Endometrium (tissue), 2 donors: ENCODE measurements around the gene SYT1.
A peak's percentile ranks its signal among the peaks of the same experiment; 100 is the strongest.
"Not testable (repeated sequence)": the region's sequence is repeated elsewhere in the genome, so short reads cannot be mapped to it uniquely, and the experiment has no call there.

Experiments used
- FAIRE-seq: peaks from 2 replicates; lab custom pipeline; 2012; peaks lifted over from hg19 to GRCh38; lab: Jason Lieb, UNC
- donor health status: control.
- donor health status: control.

The SYT1 gene

DNA sequence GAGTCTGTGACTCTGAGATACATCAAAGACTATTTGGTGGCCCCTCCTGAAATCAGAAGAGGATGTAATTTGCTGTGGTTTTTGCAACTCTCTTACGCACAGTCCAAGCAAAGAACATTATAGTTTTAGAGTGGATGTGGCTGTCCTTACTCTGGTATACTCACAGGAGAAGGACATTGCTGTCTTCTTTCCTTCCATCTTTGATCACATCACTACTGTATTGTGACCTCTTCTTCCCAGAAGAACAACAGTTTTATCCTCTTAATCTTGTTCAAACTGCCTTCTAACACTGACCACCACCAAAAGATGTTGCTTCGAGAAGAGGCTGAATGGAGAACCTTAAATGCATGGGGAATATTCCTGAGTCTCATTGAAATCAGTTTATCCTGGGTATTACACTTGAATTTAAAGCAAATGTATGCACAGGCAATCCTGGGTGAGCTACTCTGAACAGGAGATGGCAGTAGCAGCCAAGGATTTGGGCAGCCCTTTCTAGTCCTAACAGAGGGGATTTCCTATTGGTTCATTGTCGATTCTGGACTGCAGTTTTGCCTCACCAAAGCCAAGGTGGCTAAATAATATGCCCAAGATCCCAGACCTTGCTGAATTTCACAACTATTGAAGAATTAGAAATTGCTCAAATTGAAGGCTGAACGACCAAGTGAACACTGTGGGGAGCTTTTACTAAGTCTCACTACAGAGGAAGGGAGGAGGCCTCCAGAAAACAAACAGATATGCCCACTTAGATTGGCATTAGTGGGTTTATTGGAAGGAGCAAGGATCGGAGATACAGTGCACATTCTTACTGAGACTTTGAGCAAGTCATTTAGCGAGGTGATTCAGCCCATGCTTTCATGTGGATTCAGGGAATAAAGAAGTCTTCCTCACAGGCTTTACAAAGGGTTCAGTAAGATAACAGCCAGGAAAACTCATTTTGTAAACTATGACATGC, 543.4 kb downstream of the SYT1 start:
- FAIRE-seq: peak; percentile 18

DNA sequence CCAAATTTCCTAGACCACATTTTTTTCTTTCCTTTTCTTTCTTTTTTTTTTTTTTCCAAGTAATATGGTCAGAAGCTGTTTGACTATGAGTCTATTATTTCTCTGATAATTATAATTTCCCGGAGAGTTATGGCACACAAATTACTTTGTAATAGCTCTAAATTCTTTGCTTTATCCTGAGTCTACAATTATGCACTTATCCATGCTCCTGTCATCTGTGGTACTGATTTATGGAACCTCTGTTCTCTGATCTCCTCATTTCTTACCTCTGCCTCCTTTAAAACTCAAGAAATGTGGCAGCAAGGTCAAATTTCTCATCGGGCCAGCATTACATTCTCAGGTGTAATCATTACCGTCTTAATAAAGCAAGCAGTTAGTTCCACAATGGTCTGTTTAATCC, 544.1 kb downstream of the SYT1 start:
- FAIRE-seq: no peak

- no peak for FAIRE-seq
These were observed 545.0 kb downstream of the SYT1 start for GRCh38 chr12:79409562-79409961.

DNA sequence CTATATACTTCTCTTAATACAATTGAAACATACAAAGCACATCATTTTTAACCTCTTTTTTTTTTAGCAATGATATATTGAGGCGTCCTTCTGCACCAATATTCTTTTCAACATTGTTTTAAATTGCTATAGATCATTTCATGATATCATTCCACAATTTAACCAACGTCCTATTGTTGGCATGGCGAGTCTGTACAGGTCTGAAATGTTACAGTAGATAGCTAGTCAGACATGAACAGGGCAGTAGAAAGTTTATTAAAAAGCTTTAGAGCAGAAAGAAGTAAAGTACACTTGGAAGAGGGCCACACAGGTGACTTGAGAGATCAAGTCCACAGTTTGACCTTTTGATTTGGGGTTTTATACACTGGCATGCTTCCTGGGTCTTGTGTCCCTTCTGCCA, 547.2 kb downstream of the SYT1 start:
- FAIRE-seq: no peak

DNA sequence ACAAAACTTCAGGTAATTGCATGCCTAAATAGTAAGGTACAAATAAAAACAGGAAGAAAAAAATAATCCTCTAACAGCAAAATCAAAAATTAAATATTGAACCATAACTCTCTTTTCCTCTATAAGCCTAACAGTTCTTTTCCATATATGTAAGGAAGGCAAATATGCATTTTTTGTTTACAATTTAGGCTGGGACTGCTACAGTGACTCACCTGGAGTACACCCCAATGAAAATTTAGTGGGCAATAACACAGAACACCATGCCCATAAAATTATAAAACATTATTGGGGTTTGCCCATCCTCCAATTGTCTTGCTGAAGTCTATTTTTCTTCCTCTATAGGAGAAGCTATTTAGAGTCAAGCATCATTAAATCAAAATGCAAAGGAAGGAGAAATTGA, 549.2 kb downstream of the SYT1 start:
- no peak for FAIRE-seq

DNA sequence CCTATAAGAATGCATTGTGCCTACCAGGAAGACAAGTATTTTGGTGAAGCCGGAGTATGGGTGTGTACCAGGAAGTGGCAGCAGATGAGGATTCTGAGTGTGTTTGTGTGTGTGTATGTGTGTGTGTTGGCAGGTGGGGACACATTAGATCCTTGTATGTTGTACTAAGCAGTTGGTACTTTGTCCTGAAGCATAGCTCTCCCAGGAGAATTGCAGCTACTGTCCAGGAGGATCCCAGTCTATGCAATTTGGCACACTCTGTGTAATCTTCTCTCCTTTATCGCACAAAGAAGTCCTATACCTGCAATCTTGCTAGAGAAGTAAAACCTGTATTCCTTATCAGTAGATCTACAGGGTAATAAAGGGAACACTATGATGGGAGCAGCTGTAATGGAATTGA, 549.7 kb downstream of the SYT1 start:
- FAIRE-seq: no peak

DNA sequence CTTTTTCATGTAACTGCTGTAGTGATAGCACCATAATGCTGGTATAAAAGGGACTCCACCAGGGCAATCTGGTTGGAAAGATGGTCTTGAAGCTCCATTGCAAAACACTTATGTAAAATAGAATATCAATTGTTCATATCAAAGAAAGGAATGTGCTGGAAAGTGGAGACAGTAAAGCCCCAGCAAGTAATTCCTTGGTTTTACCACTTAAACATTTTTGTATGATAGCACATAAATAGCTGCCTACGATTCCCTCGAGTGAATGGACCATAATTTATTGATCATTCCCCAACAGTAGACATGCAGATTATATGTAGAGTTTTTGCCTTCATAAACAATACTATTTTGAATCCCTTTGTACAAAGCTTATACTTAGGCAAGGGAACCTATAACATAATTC, 550.7 kb downstream of the SYT1 start:
- FAIRE-seq: no peak

- no peak for FAIRE-seq
These were observed 551.3 kb downstream of the SYT1 start for GRCh38 chr12:79415746-79416435.

DNA sequence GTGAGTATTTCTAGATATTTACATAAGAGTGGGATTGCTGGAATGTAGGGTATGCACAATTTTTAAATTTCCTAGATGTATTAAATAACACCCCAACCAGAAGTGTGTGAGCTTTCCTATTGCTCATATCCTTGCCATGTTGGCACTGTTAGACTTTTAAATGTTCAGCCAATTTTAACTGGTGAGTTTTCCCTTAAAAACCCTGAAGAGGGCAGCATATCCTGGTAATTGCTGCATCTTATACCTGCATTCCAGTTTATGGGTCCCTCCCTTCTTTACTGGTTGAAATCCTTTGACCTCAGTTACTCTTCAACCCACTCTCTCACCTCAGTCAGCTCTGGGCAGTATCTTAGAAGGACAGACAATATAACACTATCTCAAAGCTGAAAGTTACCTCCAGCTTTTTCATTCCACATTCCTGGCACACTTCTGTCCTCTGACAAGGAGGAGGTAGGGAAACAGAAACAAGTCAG, 555.6 kb downstream of the SYT1 start:
- peak; percentile 54 for FAIRE-seq

- no peak for FAIRE-seq
These were observed 556.7 kb downstream of the SYT1 start for GRCh38 chr12:79421236-79421740.

- FAIRE-seq: peak; percentile 98
These were observed 557.7 kb downstream of the SYT1 start for GRCh38 chr12:79422060-79422812.

DNA sequence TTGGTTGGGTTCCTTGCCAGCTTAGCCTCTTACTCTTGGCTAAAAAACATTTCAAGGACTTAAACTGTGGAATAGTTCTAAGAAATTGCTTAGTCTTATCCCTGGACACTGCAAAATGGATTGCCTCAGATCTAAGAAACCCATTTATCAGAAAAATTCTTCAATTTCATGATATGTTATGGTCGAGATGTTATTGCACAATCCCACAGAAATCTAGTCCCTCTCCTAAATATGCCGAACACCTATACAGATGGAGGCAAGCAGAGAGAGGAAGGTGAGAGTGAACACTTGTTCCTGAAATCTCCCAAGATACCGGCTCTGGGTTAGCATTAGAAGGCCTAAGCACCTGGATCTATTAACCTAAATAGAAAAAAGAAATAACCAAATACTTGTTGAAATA, 559.0 kb downstream of the SYT1 start:
- FAIRE-seq: no peak

DNA sequence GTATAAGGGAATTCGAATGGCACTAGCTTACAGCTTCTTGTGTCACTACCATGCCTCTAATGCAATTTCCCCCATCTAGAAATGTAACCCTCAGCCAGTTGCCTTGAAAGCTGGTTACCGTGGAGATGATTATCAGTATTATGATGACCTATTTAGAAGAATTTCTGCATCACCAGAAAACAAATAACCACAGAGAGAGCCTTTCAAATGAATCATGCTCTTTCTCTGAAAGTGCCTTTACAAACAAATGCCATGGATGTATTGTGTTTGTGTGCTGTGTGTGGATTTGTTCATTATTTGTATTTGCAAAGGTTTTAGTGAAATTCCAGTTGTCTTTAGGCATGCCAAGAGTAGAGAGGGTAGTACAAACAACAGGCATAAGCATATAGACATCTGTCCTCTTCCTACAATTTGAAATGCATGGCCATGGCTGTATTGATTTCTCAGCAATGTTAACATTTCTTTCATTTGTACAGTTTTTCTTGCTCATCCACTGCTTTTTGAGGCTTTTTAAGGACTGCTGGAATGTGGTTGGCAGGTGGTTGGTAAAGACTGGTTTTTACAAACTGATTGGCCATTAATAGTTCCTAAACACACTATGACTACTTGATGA, 559.6 kb downstream of the SYT1 start:
- FAIRE-seq: peak; percentile 88

GRCh38 chr12:79426121-79426520, 561.5 kb downstream of the SYT1 start:
- peak; percentile 96 for FAIRE-seq

DNA sequence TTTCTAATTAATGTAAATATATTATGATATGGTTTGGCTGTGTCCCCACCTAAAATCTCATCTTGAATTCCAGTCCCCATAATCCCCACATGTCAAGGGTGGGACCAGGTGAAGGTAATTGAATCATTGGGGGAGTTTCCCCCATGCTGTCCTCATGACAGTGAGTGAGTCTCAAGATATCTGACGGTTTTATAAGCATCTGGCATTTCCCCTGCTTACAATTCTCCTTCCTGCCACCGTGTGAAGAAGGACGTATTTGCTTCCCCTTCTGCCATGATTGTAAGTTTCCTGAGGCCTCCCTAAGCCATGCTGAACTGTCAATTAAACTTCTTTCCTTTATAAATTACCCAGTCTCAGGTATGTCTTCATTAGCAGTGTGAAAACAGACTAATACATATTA, 562.2 kb downstream of the SYT1 start:
- not testable (repeated sequence) for FAIRE-seq

DNA sequence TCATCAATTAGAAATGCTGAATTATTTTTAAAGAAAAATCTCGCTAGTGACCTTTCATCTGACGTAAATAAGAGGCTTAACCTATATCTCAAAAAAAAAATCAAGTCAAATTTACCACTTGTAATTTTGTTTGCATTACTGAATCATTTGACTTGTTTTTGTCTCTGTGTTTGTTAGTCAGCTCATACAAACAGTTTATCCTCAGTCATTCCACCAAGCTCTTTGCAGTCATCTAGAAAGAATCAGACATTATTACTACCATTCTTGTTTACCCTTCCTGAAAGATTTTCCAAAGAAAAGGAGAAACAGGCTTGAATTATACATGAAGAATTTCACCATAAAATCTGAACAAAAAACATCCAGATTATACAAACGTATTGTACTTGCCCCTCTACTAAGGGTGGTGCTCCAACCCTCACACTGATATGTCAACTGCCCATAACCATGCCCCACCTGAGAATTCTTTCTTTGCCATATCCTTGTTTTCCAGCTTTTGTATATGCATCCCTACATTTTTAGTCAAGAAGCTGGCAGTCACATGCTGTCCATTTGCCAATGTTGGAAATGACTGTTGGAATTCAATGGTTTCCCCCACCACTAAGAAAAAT, 569.0 kb downstream of the SYT1 start:
- FAIRE-seq: peak; percentile 69

- no peak for FAIRE-seq
These were observed 570.0 kb downstream of the SYT1 start for GRCh38 chr12:79434561-79434960.

- FAIRE-seq: no peak
These were observed 571.2 kb downstream of the SYT1 start for GRCh38 chr12:79435742-79436141.

DNA sequence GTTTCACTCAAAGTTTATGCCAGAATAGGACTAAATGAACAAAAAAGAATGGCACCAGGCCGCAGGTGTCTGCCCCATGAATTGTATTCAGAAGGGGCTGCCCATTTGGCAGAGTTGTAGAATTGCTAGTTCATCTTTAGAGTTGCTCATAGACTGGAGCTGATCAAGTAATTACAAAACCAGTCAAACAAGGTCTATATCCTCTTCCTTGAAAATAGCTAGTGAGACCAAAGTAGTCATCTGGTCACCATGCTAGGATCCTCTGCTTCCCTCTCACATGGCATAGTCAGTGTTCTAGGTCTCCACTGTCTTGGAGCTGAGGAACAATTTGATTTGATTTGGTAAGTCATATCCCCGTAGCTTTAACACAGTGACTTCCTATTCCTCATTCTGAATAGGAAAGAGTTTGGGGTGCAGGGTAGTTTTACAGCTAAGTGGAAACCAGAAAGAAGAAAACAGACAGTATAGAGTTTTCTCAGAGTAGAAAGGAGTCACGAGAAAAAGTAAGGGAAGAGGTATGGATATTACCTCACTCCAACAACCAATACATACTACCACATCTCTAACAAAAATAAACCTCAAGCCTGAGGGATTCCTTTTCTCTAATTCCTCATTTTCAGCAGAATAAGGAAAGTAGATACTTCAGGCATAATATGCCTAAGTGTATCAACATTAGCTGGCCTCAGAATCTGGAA, 574.1 kb downstream of the SYT1 start:
- no peak for FAIRE-seq

GRCh38 chr12:79439175-79439825, 574.7 kb downstream of the SYT1 start:
- no peak for FAIRE-seq
